Measurements from ENCODE around the gene DUXA.
"Not testable (repeated sequence)": the region's sequence is repeated elsewhere in the genome, so short reads cannot be mapped to it uniquely, and the experiment has no call there.

DNA sequence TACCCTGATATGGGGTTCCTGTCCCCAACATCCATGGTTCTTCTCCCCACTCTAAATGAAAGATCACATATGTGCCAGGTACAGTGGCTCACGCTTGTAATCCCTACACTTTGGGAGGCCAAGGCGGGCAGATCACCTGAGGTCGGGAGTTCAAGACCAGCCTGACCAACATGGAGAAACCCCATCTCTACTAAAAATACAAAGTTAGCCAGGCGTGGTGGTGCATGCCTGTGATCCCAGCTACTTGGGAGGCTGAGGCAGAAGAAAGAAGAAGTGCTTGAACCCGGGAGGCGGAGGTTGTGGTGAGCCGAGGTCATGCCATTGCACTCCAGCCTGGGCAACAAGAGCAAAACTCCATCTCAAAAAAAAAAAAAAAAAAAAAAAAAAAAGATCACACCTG lies 53.8 kb downstream of the DUXA start:
- TF ChIP-seq POLR2AphosphoS5 (IDR thresholded peaks at IDR 0.05; ENCODE audit: borderline replicate concordance, low read depth, low read length); EZH2 (IDR thresholded peaks at IDR 0.05): not testable (repeated sequence)

All from SK-N-MC (cell line).